Neutrophil (primary cell): ENCODE measurements around the gene CNTD1.

Source experiments
- H3K27ac ChIP-seq: fragments of 200-600 bp; sonication (generic); 2 replicates; pipeline ENCODE4 v1.5.1; 2016; ENCODE audit warnings: mild to moderate bottlenecking, moderate library complexity
- H3K27me3 ChIP-seq: fragments of 200-600 bp; sonication (generic); 2 replicates; pipeline ENCODE4 v1.6.0; 2016; ENCODE audit warnings: mild to moderate bottlenecking
- H3K36me3 ChIP-seq: fragments of 200-600 bp; sonication (generic); 2 replicates; pipeline ENCODE4 v1.5.1; 2017
- H3K4me1 ChIP-seq, 2 experiments: fragments of 200-600 bp in 1 of 2; sonication (generic) in 1 of 2; 1 replicate in 1 of 2; 2 replicates in 1 of 2; pipeline versions ENCODE4 v1.5.1 to v1.6.1; 2013 to 2016; ENCODE audit warnings: low read depth in 1 of 2, low read length in 1 of 2, mild to moderate bottlenecking in 1 of 2, moderate library complexity in 1 of 2; ENCODE audit not compliant: control insufficient read depth in 1 of 2, insufficient read depth in 1 of 2
- H3K4me3 ChIP-seq, 2 experiments: fragments of 200-600 bp in 1 of 2; sonication (generic) in 1 of 2; 1 replicate in 1 of 2; 2 replicates in 1 of 2; pipeline ENCODE4 v1.5.1; 2013 to 2016; ENCODE audit warnings: low read depth in 1 of 2, low read length in 1 of 2, mild to moderate bottlenecking in 1 of 2, moderate library complexity in 1 of 2
- H3K9me3 ChIP-seq: fragments of 200-600 bp; sonication (generic); 2 replicates; pipeline ENCODE4 v1.5.1; 2016
- CTCF ChIP-seq: fragments of 200-600 bp; sonication (generic); IDR thresholded peaks from 2 replicates; pipeline ENCODE4 v1.5.1; 2016; ENCODE audit warnings: antibody characterized with exemption

CNTD1 gene

GRCh38 chr17:42796066-42796758, 2.4 kb upstream of the CNTD1 start:
- no peak overlapping the region for H3K4me3 ChIP-seq
- H3K36me3 ChIP-seq: no peaks in the 10 kb centered on the region
- no peak for TF ChIP-seq CTCF
- peaks cover 13% of the 10 kb centered on the region in 2 experiments for H3K4me1 ChIP-seq
- peaks cover 21% of the 10 kb centered on the region for H3K27me3 ChIP-seq
- no peaks in the 10 kb centered on the region for H3K9me3 ChIP-seq
- no peak overlapping the region for H3K27ac ChIP-seq

GRCh38 chr17:42797067-42798007, 1.3 kb upstream of the CNTD1 start:
- Histone ChIP-seq H3K27me3 (peaks cover 11% of the 10 kb centered on the region), H3K4me1 (peaks cover 13% of the 10 kb centered on the region in 2 experiments), H3K9me3 (no peaks in the 10 kb centered on the region), H3K4me3 (no peak overlapping the region), H3K36me3 (no peaks in the 10 kb centered on the region), H3K27ac (no peak overlapping the region)
- TF ChIP-seq CTCF: no peak

- no peaks in the 10 kb centered on the region for H3K36me3 ChIP-seq
- H3K9me3 ChIP-seq: no peaks in the 10 kb centered on the region
- H3K4me3 ChIP-seq: peak overlapping the region; percentile 68 to 74
- peaks cover 13% of the 10 kb centered on the region in 2 experiments for H3K4me1 ChIP-seq
- TF ChIP-seq CTCF: no peak
- peak overlapping the region; percentile 36 for H3K27ac ChIP-seq
- peaks cover 13% of the 10 kb centered on the region for H3K27me3 ChIP-seq
Measured at GRCh38 chr17:42798011-42798382, 664 bp upstream of the CNTD1 start.

- H3K9me3 ChIP-seq: no peaks in the 10 kb centered on the region
- H3K36me3 ChIP-seq: no peaks in the 10 kb centered on the region
- TF ChIP-seq CTCF: no peak
- H3K4me3 ChIP-seq: no peak overlapping the region
- H3K27ac ChIP-seq: no peak overlapping the region
- H3K4me1 ChIP-seq: peaks cover 5 to 7% of the 10 kb centered on the region in 2 experiments
- H3K27me3 ChIP-seq: peaks cover 15% of the 10 kb centered on the region
Measured at GRCh38 chr17:42803074-42803883, 4.6 kb downstream of the CNTD1 start.

- Histone ChIP-seq H3K36me3 (peaks cover 15% of the 10 kb centered on the region), H3K4me1 (no peaks in the 10 kb centered on the region), H3K27ac (no peak overlapping the region), H3K9me3 (no peaks in the 10 kb centered on the region), H3K27me3 (peaks cover 15% of the 10 kb centered on the region), H3K4me3 (no peak overlapping the region)
- no peak for TF ChIP-seq CTCF
Measured at GRCh38 chr17:42804918-42805367, 6.3 kb downstream of the CNTD1 start.
